GM12872 (cell line): ENCODE results near the gene RBM19.

Experiments
- CTCF ChIP-seq: IDR thresholded peaks from 3 replicates; pipeline ENCODE4 v1.5.1; 2011; ENCODE audit warnings: low read depth, mild to moderate bottlenecking, low read length, moderate library complexity; ENCODE audit not compliant: insufficient read depth

RBM19 gene

DNA sequence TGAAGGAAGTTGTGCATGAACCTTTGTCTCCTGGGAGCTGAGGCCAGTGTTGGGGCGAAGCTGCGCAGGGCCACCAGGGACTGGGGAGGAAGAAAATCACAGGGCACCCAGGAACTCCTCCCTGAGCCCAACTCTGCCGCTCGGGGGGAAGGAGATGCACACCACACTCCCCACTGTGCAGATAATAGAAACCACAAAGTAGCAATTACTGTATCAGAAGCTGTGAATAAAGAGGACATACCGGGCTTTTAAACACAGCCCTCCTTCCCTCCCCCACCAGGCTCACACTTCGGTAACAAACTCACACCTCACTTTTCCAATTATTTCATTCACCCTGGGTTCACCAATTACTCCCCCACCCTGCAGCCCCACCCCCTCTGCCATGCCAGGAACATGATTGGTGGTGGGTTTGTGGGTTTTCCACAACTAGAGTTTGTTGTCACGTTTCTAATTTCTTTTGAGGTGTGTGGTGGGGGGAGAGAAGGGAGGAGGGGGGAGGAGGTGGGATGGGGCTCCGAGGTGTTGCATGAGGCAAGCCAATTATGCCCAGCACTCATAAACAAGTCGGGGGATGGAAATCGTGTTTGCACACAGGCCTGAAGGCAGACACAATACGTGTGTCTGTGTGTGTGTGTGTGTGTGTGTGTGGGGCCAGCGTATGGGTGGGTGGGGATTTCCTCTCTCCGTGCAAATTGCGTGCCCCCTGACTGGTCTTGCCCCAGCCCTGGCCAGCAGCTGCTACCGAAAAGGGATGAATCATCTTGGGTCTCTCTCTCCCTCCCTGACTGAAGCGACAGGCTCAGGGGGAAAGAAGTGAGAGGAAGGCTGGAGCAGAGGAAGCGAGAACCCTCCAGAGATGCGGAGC, 103.3 kb downstream of the RBM19 start:
- TF ChIP-seq CTCF, result no peak

- no peak for TF ChIP-seq CTCF
Observed at GRCh38 chr12:113861708-113862312, 104.3 kb downstream of the RBM19 start.

GRCh38 chr12:113860950-113861349, 105.2 kb downstream of the RBM19 start:
- no peak for TF ChIP-seq CTCF

- TF ChIP-seq CTCF, result no peak
Observed at GRCh38 chr12:113860059-113860820, 105.9 kb downstream of the RBM19 start.

GRCh38 chr12:113858841-113859386, 107.2 kb downstream of the RBM19 start:
- TF ChIP-seq CTCF, result no peak

- no peak for TF ChIP-seq CTCF
Observed at GRCh38 chr12:113857371-113857770, 108.8 kb downstream of the RBM19 start.

- no peak for TF ChIP-seq CTCF
Observed at GRCh38 chr12:113855998-113856397, 110.1 kb downstream of the RBM19 start.
